Liver (tissue), 3 donors: Measurements from ENCODE around the gene EYA4.

Experiments
- ATF3 ChIP-seq: IDR thresholded peaks from 2 replicates; pipeline ENCODE4 v1.6.1; 2016; ENCODE audit warnings: antibody characterized with exemption
- CTCF ChIP-seq: fragments of 150-350 bp; IDR thresholded peaks from 2 replicates; pipeline ENCODE4 v1.5.1; 2017; ENCODE audit warnings: improper control_type of control experiment, low read depth, low read length; ENCODE audit not compliant: missing input control
- GABPA ChIP-seq, 2 donors: IDR thresholded peaks in 1 of 2; conservative IDR thresholded peaks in 1 of 2; 2 replicates each; pipeline ENCODE4 v1.6.1; 2016; ENCODE audit warnings: antibody characterized with exemption in 2 of 2, mild to moderate bottlenecking in 1 of 2, moderate library complexity in 1 of 2
- HNF4A ChIP-seq, 2 donors: conservative IDR thresholded peaks; 2 replicates each; pipeline ENCODE4 v1.6.1; 2016; ENCODE audit warnings: antibody characterized with exemption in 2 of 2, mild to moderate bottlenecking in 2 of 2
- JUND ChIP-seq, 2 donors: IDR thresholded peaks; 2 replicates each; pipeline ENCODE4 v1.6.1; 2016; ENCODE audit warnings: antibody characterized with exemption in 2 of 2
- NR2F2 ChIP-seq: IDR thresholded peaks from 2 replicates; pipeline ENCODE4 v1.6.1; 2016; ENCODE audit warnings: antibody characterized with exemption
- REST ChIP-seq: IDR thresholded peaks from 2 replicates; pipeline ENCODE4 v1.6.1; 2016; ENCODE audit warnings: antibody characterized with exemption, mild to moderate bottlenecking
- RXRA ChIP-seq, 2 donors: IDR thresholded peaks; 2 replicates each; pipeline ENCODE4 v1.6.1; 2017 to 2018; ENCODE audit warnings: antibody characterized with exemption in 2 of 2, mild to moderate bottlenecking in 1 of 2
- TAF1 ChIP-seq: conservative IDR thresholded peaks from 2 replicates; pipeline ENCODE4 v1.6.1; 2016; ENCODE audit warnings: antibody characterized with exemption, mild to moderate bottlenecking
- YY1 ChIP-seq: IDR thresholded peaks from 2 replicates; pipeline ENCODE4 v1.6.1; 2016; ENCODE audit warnings: antibody characterized with exemption, mild to moderate bottlenecking
- donor health status: healthy.
- donor health status: healthy.

- TF ChIP-seq CTCF (no peak), ATF3 (no peak), HNF4A (conservative IDR thresholded peaks at IDR 0.05) (no peak), REST (no peak), YY1 (no peak), GABPA (IDR thresholded peaks at IDR 0.05 in 1 of 2, conservative IDR thresholded peaks at IDR 0.05 in 1 of 2) (no peak), RXRA (IDR thresholded peaks at IDR 0.05) (no peak), TAF1 (no peak), JUND (IDR thresholded peaks at IDR 0.05) (no peak), NR2F2 (no peak)
Observed at GRCh38 chr6:133436652-133437051, 195.5 kb downstream of the EYA4 start.
